ENCODE measurements around the gene PMEPA1.

GRCh38 chr20:57678340-57678739, 31.5 kb downstream of the PMEPA1 start:
- TF ChIP-seq EZH2 (IDR thresholded peaks at IDR 0.05; ENCODE audit: insufficient read depth, poor library complexity, severe bottlenecking) (no peak), EZH2phosphoT487 (IDR thresholded peaks at IDR 0.05; ENCODE audit: insufficient read depth, low read depth) (no peak)
